Glutamatergic neuron (in vitro differentiated cells): ENCODE measurements around the gene EMC1. TPM values are rescaled to one million over a fixed set of nuclear protein-coding genes. Genes with fewer than 3 reads are reported as not detected.

Experiments
- DNase-seq: peaks from one replicate; pipeline ENCODE4 v3.0.0; 2022
- H3K27ac Mint-ChIP-seq: one replicate; pipeline ENCODE4 v1.8.0; 2020; ENCODE audit warnings: mild to moderate bottlenecking, mixed read lengths, inconsistent platforms; ENCODE audit not compliant: unreplicated experiment
- H3K27me3 Mint-ChIP-seq: one replicate; pipeline ENCODE4 v1.8.0; 2020; ENCODE audit warnings: mild to moderate bottlenecking, moderate library complexity, mixed read lengths, inconsistent platforms; ENCODE audit not compliant: unreplicated experiment
- H3K36me3 Mint-ChIP-seq: one replicate; pipeline ENCODE4 v1.8.0; 2020; ENCODE audit warnings: mild to moderate bottlenecking, mixed read lengths, inconsistent platforms; ENCODE audit not compliant: unreplicated experiment
- H3K4me1 Mint-ChIP-seq: one replicate; pipeline ENCODE4 v1.8.0; 2020; ENCODE audit warnings: mild to moderate bottlenecking, low read depth, mixed read lengths, inconsistent platforms; ENCODE audit not compliant: unreplicated experiment
- H3K4me3 Mint-ChIP-seq: one replicate; pipeline ENCODE4 v1.8.0; 2020; ENCODE audit warnings: mild to moderate bottlenecking, mixed read lengths, inconsistent platforms; ENCODE audit not compliant: unreplicated experiment
- H3K9me3 Mint-ChIP-seq: one replicate; pipeline ENCODE4 v1.8.0; 2020; ENCODE audit warnings: mild to moderate bottlenecking, moderate library complexity, mixed read lengths, inconsistent platforms; ENCODE audit not compliant: unreplicated experiment
- total RNA-seq: library from RNA; stranded (reverse); fragmentation: NEBNext Ultra II Directional; extraction: Animal tissue kit (Norgen Biotek cat#: 25700); gene quantifications from one replicate; pipeline ENCODE4 v1.2.1, GENCODE V29; 2021; ENCODE audit not compliant: unreplicated experiment
- TF ChIP-seq, protein P1 (sequence below): fragments of 200-600 bp; sonication (generic); IDR thresholded peaks from one replicate; pipeline ENCODE4 v1.5.0; 2021; ENCODE audit not compliant: partially characterized antibody, unreplicated experiment

The EMC1 gene
- total RNA-seq, 1 donor from 2014 or later, result 98.9 TPM

DNA sequence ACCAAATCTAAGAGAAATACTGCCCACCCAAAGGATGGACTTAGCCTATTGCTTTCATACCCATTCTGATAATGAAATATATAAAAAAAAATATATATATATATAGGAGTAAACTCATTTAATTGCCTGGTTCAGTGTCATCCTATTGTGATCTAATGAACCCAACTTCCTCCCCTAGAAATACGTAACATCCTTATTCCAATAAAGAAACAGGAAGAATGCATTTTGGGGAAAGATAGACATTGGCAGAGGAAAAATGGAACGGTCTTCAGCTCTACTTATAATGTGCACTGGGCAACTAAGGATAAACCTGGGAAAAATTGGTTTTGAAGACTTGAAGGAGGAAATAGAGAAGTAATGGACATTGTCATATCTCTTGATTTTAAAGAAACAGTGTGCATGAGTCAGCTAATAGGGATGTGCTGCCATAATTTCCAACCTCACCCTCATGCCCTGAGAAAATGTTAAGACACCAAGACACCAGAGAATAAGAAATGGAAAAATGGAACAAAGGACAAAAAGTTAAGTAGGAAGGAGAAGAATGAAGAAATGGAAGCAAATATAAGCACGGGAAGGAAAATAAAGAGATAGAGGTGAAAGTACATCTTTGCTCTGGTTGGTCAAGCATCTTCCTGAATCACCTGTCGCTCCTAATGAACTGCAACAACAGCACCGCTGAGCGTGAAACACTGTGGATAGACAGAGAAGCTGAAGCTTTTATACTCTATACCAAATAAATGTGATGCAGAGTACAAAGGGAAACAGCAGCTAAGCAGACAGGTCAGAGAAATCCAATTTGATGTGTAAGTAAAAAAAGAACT lies 46.7 kb downstream of the EMC1 start:
- H3K27ac Mint-ChIP-seq, result no peak overlapping the region
- TF ChIP-seq, protein P1, sequence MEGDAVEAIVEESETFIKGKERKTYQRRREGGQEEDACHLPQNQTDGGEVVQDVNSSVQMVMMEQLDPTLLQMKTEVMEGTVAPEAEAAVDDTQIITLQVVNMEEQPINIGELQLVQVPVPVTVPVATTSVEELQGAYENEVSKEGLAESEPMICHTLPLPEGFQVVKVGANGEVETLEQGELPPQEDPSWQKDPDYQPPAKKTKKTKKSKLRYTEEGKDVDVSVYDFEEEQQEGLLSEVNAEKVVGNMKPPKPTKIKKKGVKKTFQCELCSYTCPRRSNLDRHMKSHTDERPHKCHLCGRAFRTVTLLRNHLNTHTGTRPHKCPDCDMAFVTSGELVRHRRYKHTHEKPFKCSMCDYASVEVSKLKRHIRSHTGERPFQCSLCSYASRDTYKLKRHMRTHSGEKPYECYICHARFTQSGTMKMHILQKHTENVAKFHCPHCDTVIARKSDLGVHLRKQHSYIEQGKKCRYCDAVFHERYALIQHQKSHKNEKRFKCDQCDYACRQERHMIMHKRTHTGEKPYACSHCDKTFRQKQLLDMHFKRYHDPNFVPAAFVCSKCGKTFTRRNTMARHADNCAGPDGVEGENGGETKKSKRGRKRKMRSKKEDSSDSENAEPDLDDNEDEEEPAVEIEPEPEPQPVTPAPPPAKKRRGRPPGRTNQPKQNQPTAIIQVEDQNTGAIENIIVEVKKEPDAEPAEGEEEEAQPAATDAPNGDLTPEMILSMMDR, result no peak
- H3K9me3 Mint-ChIP-seq, result no peaks in the 10 kb centered on the region
- H3K4me1 Mint-ChIP-seq, result peaks cover 19% of the 10 kb centered on the region
- H3K27me3 Mint-ChIP-seq, result no peaks in the 10 kb centered on the region
- no peak overlapping the region for H3K4me3 Mint-ChIP-seq
- H3K36me3 Mint-ChIP-seq, result no peaks in the 10 kb centered on the region
- no peak for DNase-seq

DNA sequence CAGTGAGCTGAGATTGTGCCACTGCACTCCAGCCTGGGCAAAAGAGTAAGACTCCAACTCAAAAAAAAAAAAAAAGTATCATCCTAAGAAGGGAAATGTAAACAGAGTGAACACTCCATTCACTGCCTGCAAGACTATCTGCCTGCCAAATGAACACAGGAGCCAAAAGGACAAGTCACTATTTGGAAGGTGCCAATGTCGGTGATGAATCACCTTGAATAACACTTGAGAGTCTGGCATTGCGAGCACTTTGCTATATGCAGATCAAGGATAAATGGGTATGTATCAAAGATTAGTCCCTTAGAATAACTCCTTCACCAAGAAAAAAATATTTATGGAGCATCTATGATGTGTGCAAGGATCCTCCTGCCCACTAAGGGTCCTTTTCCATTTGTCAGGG lies 47.9 kb downstream of the EMC1 start:
- no peaks in the 10 kb centered on the region for H3K36me3 Mint-ChIP-seq
- no peak for DNase-seq
- no peak overlapping the region for H3K4me3 Mint-ChIP-seq
- TF ChIP-seq, protein P1, result no peak
- H3K27ac Mint-ChIP-seq, result no peak overlapping the region
- H3K27me3 Mint-ChIP-seq, result no peaks in the 10 kb centered on the region
- peaks cover 14% of the 10 kb centered on the region for H3K4me1 Mint-ChIP-seq
- H3K9me3 Mint-ChIP-seq, result no peaks in the 10 kb centered on the region

DNA sequence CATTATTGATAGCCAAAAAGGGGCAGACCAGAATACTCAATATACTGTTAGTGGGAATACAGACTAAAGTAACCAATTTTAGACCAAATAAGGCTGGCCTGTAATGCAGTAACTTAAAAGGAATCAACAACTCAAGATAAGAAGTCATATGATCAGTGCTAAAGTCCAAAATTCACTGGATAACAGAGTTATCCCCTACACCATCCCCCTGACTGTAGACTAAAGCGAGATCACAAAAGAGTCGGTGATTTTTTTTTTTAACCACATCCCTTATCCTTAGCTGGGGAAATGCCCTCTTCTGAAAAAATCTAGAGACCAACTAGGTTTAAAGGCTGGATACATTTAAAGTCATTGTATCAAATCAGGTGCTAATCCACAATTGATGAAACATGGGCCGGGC lies 48.9 kb downstream of the EMC1 start:
- peaks cover 13% of the 10 kb centered on the region for H3K4me1 Mint-ChIP-seq
- no peak for DNase-seq
- no peaks in the 10 kb centered on the region for H3K27me3 Mint-ChIP-seq
- H3K27ac Mint-ChIP-seq, result no peak overlapping the region
- no peak overlapping the region for H3K4me3 Mint-ChIP-seq
- TF ChIP-seq, protein P1, result no peak
- no peaks in the 10 kb centered on the region for H3K9me3 Mint-ChIP-seq
- no peaks in the 10 kb centered on the region for H3K36me3 Mint-ChIP-seq

DNA sequence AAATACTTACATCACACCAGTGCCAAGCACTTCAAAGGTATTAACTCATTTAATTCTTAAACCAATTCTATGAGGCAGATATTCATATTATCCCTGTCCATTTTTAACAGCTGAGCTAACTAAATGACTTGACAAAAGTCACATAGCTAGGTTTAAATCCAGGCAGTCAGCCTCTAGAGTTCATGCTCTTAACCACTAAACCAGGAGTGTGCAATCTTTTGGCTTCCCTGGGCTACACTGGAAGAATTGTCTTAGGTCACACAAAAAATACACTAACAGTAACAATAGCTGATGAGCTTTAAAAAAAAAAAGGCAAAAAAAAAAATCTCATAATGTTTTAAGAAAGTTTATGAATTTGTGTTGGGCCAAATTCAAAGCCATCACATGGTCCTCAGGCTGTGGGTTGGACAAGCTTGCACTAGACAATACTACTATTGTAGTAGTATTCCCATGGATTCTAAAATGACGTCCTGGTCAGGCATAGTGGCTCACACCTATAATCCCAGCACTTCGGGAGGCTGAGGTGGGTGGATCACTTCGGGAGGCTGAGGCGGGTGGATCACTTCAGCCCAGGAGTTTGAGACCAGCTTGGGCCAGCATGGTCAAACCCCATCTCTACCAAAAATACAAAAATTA lies 51.2 kb downstream of the EMC1 start:
- Mint-ChIP-seq H3K36me3 (no peaks in the 10 kb centered on the region), H3K4me1 (peaks cover 8% of the 10 kb centered on the region), H3K27me3 (no peaks in the 10 kb centered on the region), H3K9me3 (no peaks in the 10 kb centered on the region), H3K4me3 (no peak overlapping the region), H3K27ac (no peak overlapping the region)
- TF ChIP-seq, protein P1, result no peak
- no peak for DNase-seq
